HCT116 (cell line): ENCODE results near the gene RBPJ. TPM values are rescaled to one million over a fixed set of nuclear protein-coding genes. Genes with fewer than 3 reads are reported as not detected.

Experiments
- ATAC-seq: fragments of 200-7000 bp; cut with Tn5 transposase; 2 replicates; pipeline ENCODE4 v1.9.1; 2020; ENCODE audit warnings: mild to moderate bottlenecking, moderate library complexity
- BruUV-seq: library from RNA; stranded (reverse); fragments of 400-500 nt; replicated peaks from 2 replicates; lab custom pipeline; 2021; lab: Mats Ljungman, UMichigan
- CTCF ChIA-PET: fragments of 300-600 bp; sonication (Branson Sonifier 250); formaldehyde crosslinking; loops from one replicate; lab custom pipeline; 2021; ENCODE audit warnings: antibody characterized with exemption; lab: Charles Lee
- POLR2A ChIA-PET: fragments of 300-600, 350-600 bp; sonication (Branson Sonifier 250); formaldehyde crosslinking; loops from one replicate; lab custom pipeline; 2021; ENCODE audit warnings: antibody characterized with exemption; lab: Charles Lee
- RAD21 ChIA-PET, 2 experiments: fragments of 300-600 bp; sonication (Branson Sonifier 250); formaldehyde crosslinking; loops; one replicate each; lab custom pipeline; 2023; ENCODE audit warnings: low total read pairs in 2 of 2; ENCODE audit not compliant: uncharacterized antibody in 2 of 2, unreplicated experiment in 2 of 2, low non-redundant PET in 1 of 2; lab: Charles Lee
- DNase-seq: peaks from one replicate; pipeline ENCODE4 v3.0.0-alpha.2; 2010; ENCODE audit warnings: low read depth, low spot score
- H2AFZ ChIP-seq: fragments of 200-600 bp; shearing (Covaris generic), sonication (generic); 2 replicates; pipeline ENCODE4 v1.6.1; 2017; ENCODE audit warnings: low read depth, mixed run types, mixed read lengths, antibody characterized with exemption, low read length; ENCODE audit not compliant: poor library complexity, severe bottlenecking
- H3K27ac ChIP-seq: 2 replicates; pipeline ENCODE4 v1.5.1; 2012; ENCODE audit warnings: low read depth, low read length
- H3K27me3 ChIP-seq: fragments of 200-600 bp; sonication (generic); 2 replicates; pipeline ENCODE4 v1.6.1; 2016; ENCODE audit warnings: mixed run types, low read length, mixed read lengths; ENCODE audit not compliant: insufficient read depth
- H3K36me3 ChIP-seq, 2 experiments: fragments of 200-500 bp in 1 of 2; fragments of 200-600 bp in 1 of 2; sonication (Bioruptor generic) in 1 of 2; sonication (generic) in 1 of 2; 2 replicates each; pipeline versions ENCODE4 v1.5.1 to v1.6.1; 2014 to 2016; ENCODE audit warnings: low read length in 2 of 2, inconsistent platforms in 1 of 2, mixed read lengths in 1 of 2, mixed run types in 1 of 2; ENCODE audit not compliant: insufficient read depth in 2 of 2, control insufficient read depth in 1 of 2
- H3K4me1 ChIP-seq, 2 experiments: fragments of 200-600 bp in 1 of 2; sonication (generic) in 1 of 2; 2 replicates each; pipeline versions ENCODE4 v1.5.1 to v1.6.1; 2012 to 2017; ENCODE audit warnings: low read length in 2 of 2, inconsistent platforms in 1 of 2, mild to moderate bottlenecking in 1 of 2, mixed read lengths in 1 of 2, mixed run types in 1 of 2, moderate library complexity in 1 of 2; ENCODE audit not compliant: insufficient read depth in 2 of 2, control insufficient read depth in 1 of 2
- H3K4me2 ChIP-seq: fragments of 200-600 bp; sonication (generic); 2 replicates; pipeline ENCODE4 v1.6.1; 2017; ENCODE audit warnings: mixed run types, low read length, mixed read lengths
- H3K4me3 ChIP-seq, 2 experiments: fragments of 200-600 bp in 1 of 2; sonication (generic) in 1 of 2; replicated peaks in 1 of 2; 2 replicates each; pipeline ENCODE4 v1.5.1; 2011 to 2016; ENCODE audit warnings: low read length in 2 of 2, control low read depth in 1 of 2, low read depth in 1 of 2, mild to moderate bottlenecking in 1 of 2, mixed read lengths in 1 of 2, mixed run types in 1 of 2
- H3K79me2 ChIP-seq: fragments of 200-600 bp; sonication (generic); 2 replicates; pipeline ENCODE4 v1.6.1; 2017; ENCODE audit warnings: mild to moderate bottlenecking, mixed run types, low read length, moderate library complexity, mixed read lengths; ENCODE audit not compliant: insufficient read depth
- H3K9ac ChIP-seq: fragments of 200-600 bp; sonication (generic); 2 replicates; pipeline ENCODE4 v1.6.1; 2016; ENCODE audit warnings: low read length, mixed read lengths
- H3K9me2 ChIP-seq: fragments of 200-600 bp; sonication (generic), shearing (Covaris generic); 2 replicates; pipeline ENCODE4 v1.6.1; 2017; ENCODE audit warnings: mixed run types, mild to moderate bottlenecking, moderate library complexity; ENCODE audit not compliant: insufficient read depth
- H3K9me3 ChIP-seq, 2 experiments: fragments of 200-500 bp in 1 of 2; fragments of 200-600 bp in 1 of 2; sonication (Bioruptor generic) in 1 of 2; sonication (generic) in 1 of 2; 2 replicates each; pipeline ENCODE4 v1.6.1; 2014 to 2017; ENCODE audit warnings: low read length in 2 of 2, mixed read lengths in 2 of 2, inconsistent platforms in 1 of 2, low read depth in 1 of 2, mild to moderate bottlenecking in 1 of 2, mixed run types in 1 of 2, moderate library complexity in 1 of 2; ENCODE audit not compliant: control insufficient read depth in 1 of 2, insufficient read depth in 1 of 2
- H4K20me1 ChIP-seq: fragments of 200-600 bp; sonication (generic), shearing (Covaris generic); 2 replicates; pipeline ENCODE4 v1.6.1; 2017; ENCODE audit warnings: mixed run types, mild to moderate bottlenecking, moderate library complexity; ENCODE audit not compliant: insufficient read depth
- CEBPB ChIP-seq: IDR thresholded peaks from 2 replicates; pipeline ENCODE4 v1.6.1; 2012; ENCODE audit warnings: low read depth
- EZH2 ChIP-seq: fragments of 200-600 bp; sonication (generic); IDR thresholded peaks from 2 replicates; pipeline ENCODE4 v1.6.1; 2017; ENCODE audit warnings: antibody characterized with exemption, mixed run types
- FOSL1 ChIP-seq: IDR thresholded peaks from 2 replicates; pipeline ENCODE4 v1.6.1; 2012; ENCODE audit warnings: low read depth
- JUND ChIP-seq: IDR thresholded peaks from 2 replicates; pipeline ENCODE4 v1.6.1; 2012
- SIN3A ChIP-seq: IDR thresholded peaks from 2 replicates; pipeline ENCODE4 v1.6.1; 2012; ENCODE audit warnings: low read depth
- ZNF274 ChIP-seq: fragments of 200-500 bp; sonication (Bioruptor generic); IDR thresholded peaks from 2 replicates; pipeline ENCODE4 v1.6.1; 2014; ENCODE audit warnings: mild to moderate bottlenecking, low read depth, low read length, inconsistent platforms
- intact Hi-C: fragments of 100-400 bp; cut with micrococcal nuclease; formaldehyde crosslinking; loops from 2 replicates; pipeline ENCODE4 v1.10.0; 2022
- total RNA-seq: library from RNA; stranded (reverse); gene quantifications from one replicate; pipeline ENCODE4 v1.2.1, GENCODE V29; 2021; ENCODE audit not compliant: unreplicated experiment
- TF ChIP-seq, protein P1 (sequence below): IDR thresholded peaks from 2 replicates; pipeline ENCODE4 v1.6.1; 2012; ENCODE audit warnings: low read depth

The RBPJ gene
- total RNA-seq, 1 experiment from 2014 or later, result 72.7 TPM

DNA sequence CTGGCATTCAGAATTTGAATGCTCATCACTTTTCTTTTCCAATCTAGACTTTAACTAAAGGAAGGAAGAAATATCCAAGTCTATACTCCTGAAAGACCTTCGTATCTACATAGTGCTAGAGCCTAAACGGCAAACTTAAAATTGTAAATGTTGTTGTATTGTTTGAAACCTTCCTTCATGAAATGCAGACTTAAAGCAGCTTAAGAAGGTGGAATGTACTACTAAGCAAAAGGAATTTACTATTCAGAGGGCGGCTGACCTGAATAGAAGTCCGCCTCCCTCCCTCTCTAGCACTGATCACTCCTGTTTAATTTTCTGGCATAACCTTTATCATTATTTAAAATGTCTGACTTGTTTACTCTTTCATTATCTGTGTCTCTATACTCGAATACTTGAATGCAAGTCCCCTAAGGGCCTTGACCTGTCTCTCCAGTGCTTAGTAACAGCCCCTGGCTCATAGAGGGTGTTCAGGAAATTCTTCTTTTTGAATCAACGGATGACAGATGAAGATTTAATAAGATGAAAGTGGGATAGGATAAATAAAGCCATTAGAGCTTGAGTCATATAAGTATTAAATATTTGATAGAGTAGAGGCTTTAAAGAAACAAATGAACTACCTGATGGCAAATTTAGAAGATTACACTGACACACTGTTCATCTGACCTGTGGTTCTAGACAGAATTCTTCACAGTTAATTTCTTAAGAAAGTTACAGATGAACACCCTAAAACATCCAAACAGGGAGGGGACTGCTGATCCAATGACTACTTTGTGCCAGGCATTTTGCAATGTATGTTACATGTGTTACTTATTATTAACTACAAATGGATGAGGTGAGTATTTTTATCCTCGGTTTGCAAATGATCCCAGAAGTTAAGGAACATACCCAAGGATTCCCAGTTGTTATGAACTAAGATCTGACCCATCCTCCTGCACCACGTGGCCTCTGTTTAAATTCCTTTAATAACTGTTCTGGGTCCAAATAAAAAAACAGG is 20.2 kb upstream of the RBPJ start:
- no peaks in the 10 kb centered on the region for H4K20me1 ChIP-seq
- H3K27me3 ChIP-seq, result no peaks in the 10 kb centered on the region
- CTCF ChIA-PET, result no interaction called here
- no peak for TF ChIP-seq CEBPB
- no peak for TF ChIP-seq SIN3A
- TF ChIP-seq, protein P1, sequence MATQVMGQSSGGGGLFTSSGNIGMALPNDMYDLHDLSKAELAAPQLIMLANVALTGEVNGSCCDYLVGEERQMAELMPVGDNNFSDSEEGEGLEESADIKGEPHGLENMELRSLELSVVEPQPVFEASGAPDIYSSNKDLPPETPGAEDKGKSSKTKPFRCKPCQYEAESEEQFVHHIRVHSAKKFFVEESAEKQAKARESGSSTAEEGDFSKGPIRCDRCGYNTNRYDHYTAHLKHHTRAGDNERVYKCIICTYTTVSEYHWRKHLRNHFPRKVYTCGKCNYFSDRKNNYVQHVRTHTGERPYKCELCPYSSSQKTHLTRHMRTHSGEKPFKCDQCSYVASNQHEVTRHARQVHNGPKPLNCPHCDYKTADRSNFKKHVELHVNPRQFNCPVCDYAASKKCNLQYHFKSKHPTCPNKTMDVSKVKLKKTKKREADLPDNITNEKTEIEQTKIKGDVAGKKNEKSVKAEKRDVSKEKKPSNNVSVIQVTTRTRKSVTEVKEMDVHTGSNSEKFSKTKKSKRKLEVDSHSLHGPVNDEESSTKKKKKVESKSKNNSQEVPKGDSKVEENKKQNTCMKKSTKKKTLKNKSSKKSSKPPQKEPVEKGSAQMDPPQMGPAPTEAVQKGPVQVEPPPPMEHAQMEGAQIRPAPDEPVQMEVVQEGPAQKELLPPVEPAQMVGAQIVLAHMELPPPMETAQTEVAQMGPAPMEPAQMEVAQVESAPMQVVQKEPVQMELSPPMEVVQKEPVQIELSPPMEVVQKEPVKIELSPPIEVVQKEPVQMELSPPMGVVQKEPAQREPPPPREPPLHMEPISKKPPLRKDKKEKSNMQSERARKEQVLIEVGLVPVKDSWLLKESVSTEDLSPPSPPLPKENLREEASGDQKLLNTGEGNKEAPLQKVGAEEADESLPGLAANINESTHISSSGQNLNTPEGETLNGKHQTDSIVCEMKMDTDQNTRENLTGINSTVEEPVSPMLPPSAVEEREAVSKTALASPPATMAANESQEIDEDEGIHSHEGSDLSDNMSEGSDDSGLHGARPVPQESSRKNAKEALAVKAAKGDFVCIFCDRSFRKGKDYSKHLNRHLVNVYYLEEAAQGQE, result no peak
- TF ChIP-seq EZH2, result no peak
- TF ChIP-seq JUND, result no peak
- no peak for TF ChIP-seq FOSL1
- TF ChIP-seq ZNF274, result no peak
- no peak for ATAC-seq
- H3K4me3 ChIP-seq, result no peak overlapping the region
- H3K79me2 ChIP-seq, result no peaks in the 10 kb centered on the region
- H3K36me3 ChIP-seq, result no peaks in the 10 kb centered on the region
- no peaks in the 10 kb centered on the region for H3K9me2 ChIP-seq
- no peak overlapping the region for H3K27ac ChIP-seq
- POLR2A ChIA-PET, result no interaction called here
- no peak for DNase-seq
- no peaks in the 10 kb centered on the region for H3K4me1 ChIP-seq
- no peak overlapping the region for H3K4me2 ChIP-seq
- intact Hi-C loops, result no loop called here
- H2AFZ ChIP-seq, result no peak overlapping the region
- no TSS peak for BruUV-seq
- H3K9me3 ChIP-seq, result no peaks in the 10 kb centered on the region
- H3K9ac ChIP-seq, result no peak overlapping the region
- RAD21 ChIA-PET, result no interaction called here
